Cortex of kidney (tissue), 1 donor: Measurements from ENCODE around the gene PLSCR2.
"Not testable (repeated sequence)": the region's sequence is repeated elsewhere in the genome, so short reads cannot be mapped to it uniquely, and the experiment has no call there.

Experiments used
- DNase-seq: peaks from one replicate; lab custom pipeline; 2025; lab: John Stamatoyannopoulos, UW

PLSCR2 gene

DNA sequence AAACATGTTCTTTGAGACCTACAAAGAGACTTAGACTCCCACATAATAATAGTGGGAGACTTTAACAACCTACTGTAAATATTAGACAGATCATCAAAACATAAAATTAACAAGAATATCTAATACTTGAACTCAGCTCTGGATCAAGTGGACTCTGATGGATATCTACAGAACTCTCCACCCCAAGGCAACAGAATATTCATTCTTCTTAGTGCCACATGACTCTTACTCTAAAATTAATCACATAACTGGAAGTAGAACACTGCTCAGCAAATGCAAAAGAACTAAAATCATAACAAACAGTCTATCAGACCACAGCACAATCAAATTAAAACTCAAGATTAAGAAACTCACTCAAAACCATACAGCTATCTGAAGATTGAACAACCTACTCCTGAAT lies 15.9 kb upstream of the PLSCR2 start:
- no peak for DNase-seq

DNA sequence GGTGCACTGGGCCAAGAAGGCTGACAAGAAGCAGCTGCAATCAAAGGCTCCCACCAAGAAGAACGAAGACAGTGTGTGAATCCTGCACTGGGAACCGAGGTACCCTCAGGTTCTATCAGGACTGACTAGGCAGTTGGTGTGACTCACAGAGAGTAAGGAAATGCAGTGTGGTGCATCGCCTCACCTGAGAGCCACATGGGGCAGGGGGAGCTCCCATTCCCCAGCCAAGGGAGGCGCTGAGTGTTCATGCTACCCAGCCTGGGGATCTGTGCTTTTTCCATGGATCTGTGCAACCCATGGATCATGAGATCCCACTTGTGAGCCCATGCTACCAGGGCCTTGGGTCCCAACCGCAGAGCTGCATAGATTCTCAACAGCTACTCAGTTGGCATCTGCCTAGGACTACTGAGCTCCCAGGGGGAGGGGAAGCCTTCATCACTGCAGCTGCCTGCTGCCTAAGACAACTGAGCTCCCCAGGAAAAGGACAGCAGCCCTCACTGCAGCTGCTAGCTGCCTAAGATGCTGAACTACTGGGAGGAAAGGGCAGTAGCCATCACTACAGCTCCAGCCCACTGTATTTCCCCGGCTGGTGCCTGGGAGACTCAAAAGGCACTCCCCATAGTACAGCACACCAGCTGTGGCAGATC lies 6.9 kb upstream of the PLSCR2 start:
- no peak for DNase-seq

DNA sequence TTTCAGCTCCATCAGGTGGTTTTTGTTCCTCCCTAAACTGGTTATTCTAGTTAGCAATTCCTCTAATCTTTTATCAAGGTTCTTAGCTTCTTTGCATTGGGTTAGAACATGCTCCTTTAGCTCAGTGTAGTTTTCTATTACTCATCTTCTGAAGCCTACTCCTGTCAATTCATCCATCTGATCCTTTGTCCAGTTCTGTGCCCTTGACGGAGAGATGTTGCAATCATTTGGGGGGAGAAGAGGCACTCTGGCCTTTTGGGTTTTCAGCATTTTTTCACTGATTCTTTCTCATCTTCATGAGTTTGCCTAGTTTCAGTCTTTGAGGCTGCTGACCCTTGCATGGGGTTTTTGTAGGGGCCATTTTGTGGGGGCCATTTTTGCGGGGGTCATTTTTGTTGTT lies 5.6 kb upstream of the PLSCR2 start:
- not testable (repeated sequence) for DNase-seq

DNA sequence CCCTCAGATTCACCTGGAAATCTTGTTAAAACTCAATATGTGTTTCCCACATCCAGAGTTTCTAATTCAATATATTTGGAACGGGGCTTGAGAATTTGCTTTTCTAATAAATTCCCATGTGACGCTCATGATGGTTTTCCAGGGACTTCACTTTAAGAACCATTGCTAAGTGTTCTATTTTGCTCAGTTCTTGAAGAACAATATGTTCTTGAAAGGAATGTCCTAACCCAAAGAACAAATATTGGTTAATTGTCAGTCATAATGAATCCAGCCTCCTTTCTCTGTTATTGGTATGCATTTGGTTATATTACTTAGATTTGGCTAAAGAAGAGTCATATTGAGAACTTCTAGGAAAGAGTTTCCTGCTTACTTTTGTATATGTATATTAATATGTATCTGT lies 4.4 kb upstream of the PLSCR2 start:
- no peak for DNase-seq

DNA sequence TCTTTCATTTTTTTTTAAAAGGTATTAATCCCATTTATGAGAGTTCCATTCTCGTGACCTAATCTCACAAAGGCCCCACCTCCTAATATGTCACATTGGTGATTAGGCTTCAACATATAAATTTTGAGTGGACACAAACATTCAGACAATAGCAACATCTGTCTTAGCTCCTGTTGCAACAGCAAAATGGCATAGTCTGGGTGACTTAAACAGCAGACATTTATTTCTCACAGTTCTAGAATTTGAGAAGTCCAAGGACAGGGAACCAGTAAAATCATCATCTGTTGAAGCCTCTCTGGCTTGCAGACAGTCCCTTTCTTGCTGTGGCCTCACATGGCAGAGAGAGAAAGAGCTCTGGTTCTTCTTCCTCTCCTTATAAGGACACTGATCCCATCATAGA lies 3.2 kb upstream of the PLSCR2 start:
- DNase-seq, result no peak

DNA sequence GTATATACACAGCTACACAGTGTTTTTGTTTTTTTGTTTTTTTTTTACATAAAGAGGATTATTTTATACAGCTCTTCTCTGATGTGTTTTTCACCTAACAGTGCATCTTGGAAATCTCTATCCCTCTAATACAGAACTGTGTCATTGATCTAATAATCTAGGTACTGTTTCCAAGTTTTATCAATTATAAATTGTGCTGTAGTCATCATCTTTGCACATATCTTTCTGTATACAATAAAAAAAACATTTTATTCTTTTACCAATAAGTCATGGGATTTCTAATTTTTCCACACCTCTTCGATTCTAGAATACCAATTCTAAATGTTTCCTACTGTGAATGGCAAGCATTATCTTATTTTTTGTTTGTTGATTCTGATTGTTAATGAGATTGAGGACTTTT lies 1.7 kb upstream of the PLSCR2 start:
- DNase-seq, result no peak

DNA sequence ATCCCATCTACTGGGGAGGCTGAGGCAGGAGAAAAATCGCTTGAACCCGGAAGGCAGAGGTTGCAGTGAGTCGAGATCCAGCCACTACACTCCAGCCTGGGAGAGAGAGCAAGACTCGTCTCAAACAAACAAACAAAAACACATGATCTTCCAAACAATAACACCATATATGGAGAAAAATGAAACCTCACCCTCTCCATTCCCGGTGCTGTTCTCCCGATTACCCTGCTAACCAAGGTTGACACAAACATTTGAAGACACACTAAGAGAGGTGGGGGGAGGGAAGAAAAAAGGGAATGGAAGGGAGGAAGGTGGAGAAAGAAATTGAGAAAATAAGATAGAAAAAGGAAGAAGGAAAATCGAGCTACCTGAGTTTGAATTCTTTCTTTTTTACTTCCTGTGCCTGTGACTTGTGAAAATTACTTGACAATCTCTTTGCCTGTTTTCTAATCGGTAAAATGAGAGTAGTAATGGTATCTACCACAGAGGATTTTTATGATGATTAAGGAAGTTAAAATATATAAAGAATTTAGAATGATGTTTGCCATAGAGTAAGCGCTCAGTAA lies 1.1 kb upstream of the PLSCR2 start:
- DNase-seq, result no peak

DNA sequence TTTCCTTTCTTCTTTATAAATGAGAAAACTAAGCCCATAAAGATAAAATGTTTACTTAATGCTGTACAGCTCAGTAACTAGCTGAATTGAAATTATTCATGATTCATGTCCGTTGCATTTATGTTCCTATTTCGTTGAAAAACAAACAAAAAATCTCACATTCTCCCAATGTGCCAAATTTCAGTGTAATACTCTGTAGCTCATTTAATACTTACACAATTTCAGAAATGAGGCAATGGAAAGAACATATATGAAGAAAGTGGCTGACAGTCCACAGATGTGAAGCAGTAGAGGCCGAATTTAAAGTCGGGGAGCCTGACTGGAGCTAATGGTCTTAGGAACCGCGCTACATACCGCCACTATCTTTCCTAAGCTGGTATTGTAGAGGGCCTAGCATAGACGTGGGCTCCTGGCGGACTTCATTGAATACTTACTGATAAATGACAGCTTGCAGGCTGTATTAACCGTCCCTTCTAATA lies 651 bp downstream of the PLSCR2 start:
- DNase-seq, result no peak

DNA sequence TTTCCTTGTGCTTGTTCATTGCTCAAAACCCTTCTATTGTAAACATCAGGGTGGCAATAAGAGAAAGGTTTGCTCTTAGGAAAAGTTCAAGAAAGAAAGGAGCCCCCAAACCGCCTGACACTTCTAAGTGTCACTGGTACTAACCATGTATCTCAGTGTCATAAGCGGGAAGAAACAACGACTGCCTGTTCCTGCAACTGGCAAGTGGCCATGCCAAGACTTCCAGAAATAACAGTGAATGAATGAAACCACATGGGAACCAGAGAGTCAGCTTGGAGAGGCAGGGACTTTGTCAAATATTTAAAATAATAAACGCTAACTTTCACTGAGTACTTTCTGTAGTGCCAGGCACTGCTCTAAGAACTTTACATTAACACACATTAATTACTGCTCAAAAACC lies 1.1 kb downstream of the PLSCR2 start:
- no peak for DNase-seq

DNA sequence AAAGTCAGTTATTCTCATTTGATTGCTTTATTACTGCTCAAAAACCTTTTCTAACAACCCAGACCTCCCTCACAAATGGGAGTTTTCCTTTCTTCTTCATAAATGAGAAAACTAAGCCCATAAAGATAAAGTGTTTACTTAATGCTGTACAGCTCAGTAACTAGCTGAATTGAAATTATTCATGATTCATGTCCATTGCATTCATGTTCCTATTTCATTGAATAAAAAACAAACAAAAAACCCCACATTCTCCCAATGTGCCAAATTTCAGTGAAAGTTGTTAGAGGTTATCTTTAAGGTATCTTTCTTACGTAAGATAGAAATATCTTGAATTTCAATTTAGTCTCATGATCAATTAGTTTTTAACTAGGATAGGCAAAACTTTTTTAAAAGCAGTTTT lies 2.8 kb downstream of the PLSCR2 start:
- DNase-seq, result no peak

DNA sequence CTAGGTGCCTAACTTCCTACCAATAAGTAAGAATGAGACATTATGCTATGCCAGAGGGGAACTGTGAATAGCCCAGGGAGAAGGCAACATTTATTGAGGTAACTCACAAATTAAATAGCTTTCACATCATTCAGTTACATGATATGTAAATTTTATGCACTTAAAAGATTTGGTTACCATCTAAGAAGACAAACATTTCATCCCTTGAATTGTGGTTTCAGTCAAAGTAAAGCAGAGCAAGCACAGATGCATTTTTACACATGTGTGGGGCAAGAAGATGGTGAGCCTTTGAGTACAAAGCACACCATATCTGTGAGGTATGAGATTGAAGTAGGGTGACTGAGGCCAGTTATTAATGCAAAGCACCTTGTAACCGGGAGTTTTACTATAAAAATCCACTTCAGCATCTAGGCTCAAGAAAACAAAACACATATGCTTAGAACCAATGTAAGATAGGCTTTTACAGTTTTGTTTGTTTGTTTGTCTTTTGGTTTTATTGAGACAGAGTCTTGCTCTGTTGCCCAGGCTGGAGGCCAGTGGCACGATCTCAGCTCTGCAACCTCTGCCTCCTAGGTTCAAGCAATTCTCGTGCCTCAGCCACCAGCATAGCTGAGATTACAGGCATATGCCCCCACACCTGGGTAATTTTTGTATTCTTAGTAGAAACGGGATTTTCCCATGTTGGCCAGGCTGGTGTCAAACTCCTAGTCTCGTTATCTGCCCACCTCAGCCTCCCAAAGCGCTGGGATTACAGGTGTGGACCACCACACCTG lies 3.5 kb downstream of the PLSCR2 start:
- no peak for DNase-seq

DNA sequence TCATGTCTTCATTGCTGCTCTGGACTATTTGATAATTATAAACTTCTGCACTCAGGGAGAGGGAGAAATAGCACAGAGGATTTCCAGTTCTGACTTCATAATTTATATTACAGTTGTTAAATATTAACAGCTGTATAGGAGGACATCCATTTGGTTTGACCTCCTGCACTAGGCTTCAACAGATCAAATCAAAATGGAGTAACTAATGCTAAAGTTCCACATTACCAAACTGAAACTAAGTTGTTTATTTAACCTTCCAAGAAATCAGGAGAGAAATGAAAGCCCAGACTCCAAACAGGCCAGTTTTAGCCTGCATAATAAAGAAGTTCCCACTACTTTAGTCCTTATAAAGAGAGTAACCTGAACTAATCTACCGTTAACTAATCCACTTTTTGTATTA lies 4.6 kb downstream of the PLSCR2 start:
- DNase-seq, result no peak

DNA sequence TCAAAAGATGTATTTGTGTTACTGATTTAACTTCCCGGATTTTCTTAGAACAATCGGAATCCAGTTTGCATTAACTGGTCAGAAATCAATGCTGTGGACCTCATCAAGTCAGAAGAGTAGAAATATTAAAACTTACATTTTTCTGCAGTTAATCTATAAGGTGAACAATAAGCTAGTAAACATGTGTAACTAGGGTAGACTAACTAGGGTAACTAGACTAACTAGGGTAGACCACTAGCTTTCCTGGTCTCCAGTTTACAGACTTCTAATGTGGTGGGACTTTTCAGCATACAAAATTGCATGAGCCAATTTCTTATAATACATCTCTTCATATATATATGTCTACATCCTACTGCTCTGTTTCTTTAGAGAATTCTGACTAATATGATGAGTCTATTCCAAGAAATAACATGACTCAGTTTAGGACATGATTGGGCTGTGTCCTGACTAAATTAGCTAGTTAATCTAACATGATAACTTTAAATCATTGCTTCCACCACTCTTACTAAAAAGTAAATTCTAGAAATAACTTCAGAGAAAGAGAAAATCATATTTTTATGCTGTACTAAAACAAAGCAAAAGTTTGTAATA lies 5.3 kb downstream of the PLSCR2 start:
- no peak for DNase-seq

DNA sequence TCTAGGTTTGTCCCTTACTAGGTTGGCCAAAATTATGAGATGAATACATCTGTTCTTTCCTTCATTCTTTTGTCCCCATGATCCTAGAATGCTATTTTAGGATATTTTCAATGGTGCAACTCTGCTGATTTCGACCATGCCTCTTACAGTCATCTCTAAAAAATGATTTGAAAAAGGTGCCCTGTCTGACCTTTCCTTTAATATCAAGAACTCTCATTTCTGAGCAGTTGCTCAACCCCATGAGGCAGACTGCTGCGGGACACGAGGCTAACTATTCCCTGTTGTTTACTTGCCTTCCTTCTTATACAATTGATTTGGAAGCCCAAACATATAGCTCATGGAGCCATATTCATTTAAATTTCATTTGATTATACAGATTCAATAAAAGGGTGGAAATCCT lies 14.6 kb downstream of the PLSCR2 start:
- DNase-seq, result no peak

DNA sequence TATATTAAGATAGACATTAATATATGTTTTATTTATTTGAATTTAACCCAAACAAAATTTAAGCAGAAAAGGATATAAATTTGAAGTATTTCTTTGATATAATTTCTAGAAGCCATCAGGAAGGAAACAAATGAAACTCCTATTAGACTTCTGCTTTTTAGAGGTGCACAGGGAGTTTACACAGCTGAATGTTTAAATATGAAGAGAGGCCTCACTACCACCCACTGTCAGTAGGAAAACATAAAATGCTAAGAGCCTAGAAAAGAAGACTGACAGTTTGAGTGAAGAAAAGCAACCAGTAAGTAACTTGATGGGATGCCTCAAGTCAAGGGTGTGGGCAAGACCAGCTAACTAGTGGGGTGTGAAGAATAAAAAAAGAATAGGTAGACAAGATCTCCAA lies 19.7 kb downstream of the PLSCR2 start:
- no peak for DNase-seq

DNA sequence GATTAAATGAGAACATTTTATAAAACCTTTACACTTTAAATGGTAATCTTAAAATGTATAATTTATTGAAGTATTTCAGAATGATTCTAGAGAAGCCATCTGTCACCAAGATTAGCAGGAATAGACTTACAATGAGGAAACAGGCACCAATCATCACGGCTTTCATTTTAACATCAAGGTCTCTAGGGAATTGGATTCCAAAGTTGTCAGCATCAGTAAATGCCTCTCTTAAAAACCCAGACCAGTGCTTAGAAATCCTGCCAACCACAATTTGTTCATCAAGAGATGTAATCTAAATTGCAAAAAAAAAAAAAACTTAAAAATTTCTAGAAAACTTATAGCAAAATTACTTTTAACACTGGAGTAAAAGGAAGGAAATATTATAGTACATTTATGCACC lies 20.3 kb downstream of the PLSCR2 start:
- no peak for DNase-seq

DNA sequence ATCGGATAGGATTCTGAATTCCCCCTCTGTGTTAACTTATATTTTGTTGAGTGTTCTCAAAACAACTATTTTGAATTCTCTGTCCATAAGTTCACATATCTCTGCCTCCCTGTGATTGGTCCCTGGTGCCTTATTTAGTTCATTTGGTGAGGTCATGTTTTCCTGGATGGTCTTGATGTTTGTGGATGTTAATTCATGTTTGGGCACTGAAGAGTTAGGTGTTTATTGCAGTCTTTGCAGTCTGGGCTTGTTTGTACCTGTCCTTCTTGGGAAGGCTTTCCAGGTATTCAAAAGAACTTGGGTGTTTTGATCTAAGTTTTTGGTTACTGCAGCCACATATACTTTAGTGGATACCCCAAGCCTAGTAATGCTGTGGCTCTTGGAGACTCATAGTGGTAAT lies 23.3 kb downstream of the PLSCR2 start:
- no peak for DNase-seq

DNA sequence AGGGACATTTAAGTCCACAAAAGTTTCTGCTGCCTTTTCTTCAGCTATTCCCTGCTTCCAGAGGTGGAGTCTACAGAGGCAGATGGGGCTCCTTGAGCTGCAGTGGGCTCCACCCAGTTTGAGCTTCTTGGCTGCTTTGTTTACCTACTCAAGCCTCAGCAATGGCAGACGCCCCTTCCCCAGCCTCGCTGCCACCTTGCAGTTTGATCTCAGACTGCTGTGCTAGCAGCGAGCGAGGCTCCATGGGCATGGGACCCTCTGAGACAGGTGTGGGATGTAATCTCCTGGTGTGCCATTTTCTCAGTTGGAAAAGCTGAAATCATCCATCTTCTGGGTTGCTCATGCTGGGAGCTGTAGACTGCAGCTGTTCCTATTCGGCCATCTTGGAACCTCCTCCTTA lies 29.1 kb downstream of the PLSCR2 start:
- not testable (repeated sequence) for DNase-seq

DNA sequence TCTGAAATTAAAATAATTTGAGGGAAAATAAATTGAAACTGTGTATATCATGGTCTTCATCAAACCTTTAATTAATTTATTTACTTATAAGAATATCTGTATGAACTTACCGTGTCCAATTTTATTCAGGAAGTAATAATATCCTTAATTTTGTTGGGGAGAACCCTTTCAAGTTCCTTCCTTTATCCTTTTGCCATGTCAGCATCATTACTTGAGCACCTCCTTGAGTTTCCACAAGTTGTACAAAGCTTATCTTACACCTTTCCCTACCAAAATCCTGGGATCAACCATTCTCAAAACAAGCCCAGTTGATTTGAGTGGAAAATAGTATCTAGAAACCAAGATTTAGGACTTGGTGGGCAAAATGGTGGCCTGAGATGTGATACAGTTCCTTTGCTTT lies 37.3 kb downstream of the PLSCR2 start:
- no peak for DNase-seq

DNA sequence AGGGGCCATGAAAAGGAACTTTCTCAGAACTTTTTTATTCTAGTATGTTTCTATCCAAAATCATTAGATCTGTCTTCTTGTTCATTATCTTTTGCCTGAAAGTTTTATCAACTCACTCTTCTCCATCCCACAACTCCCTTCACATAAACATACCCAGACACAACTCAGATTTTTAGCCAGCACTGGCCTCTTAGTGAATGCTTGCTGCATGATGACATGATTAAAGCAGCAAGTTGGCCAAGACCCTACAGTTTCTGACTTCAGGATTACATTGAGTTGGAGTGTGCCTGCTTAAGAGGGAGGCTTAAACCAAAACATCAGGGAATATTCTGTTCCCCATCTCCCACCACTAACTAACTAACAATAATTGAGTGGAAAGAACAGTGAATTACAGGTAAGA lies 38.1 kb downstream of the PLSCR2 start:
- no peak for DNase-seq

DNA sequence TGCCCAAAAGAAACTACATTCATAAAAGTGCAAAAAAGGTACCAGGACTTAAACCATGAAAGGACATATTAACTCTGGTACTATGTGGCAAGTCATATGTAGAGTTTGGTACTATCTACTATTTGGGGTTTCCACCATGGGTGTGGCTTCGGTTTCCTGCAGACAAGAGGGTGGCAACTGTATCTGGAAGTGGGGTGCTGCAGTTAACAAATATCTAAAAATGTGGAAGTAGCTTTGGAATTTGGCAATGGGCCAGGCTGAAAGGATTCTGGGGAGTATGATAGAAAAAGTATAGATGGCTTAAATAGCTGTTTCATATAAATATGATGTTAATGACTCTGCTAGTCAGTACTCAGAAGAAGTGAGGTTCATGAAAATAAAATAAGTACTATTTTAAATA lies 44.0 kb downstream of the PLSCR2 start:
- DNase-seq, result no peak

DNA sequence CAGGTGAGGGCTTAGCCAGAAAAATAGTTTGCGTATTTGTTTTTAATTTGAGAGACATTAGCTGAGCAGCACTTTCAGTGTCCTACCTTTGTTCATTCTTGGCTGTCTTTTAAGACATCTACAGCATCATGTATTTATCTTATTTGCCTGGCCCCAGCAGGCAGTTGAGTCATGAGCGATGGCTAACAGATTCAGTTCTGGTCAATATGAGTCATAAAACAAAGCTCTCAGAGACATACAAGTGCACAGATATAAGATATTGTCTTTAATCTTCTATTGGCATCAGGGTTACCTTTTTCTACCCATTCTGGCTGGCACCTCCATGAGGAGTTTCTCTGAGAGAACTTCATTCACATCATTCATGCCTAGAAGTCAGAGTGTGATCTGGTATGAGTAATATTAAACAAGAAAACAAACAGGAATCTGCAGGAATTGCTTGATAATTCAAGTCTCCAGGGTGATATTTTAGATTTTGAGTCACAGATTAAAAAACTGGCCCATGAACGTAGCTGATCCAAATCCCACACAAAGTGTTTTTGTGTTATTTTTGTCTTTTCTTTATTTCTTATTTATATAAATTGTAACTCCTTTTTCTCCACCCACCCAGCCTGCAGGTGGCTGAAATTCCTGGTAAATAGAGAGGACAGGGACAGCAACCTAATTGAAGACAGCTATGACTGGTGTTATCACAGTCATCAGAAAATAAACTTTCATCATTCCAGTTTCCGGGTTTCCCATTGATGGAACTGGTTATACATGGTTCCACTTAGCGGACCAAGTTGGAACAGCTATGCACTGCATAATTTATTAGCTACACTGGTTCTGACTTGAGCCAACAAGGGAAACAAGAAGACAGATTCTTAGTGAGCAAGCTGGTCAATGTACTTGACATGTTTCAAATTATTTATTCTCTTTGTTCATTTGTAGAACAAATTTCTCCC lies 47.3 kb downstream of the PLSCR2 start:
- DNase-seq, result no peak
